ENCODE data around the gene FARS2.

- TF ChIP-seq CTCF (IDR thresholded peaks at IDR 0.05) = no peak
- TF ChIP-seq POLR2A (IDR thresholded peaks at IDR 0.05) = no peak
- TF ChIP-seq EP300 (IDR thresholded peaks at IDR 0.05; ENCODE audit: low read depth) = no peak
These were observed 326.3 kb downstream of the FARS2 start for GRCh38 chr6:5587648-5588047.

All from transverse colon (tissue), 3 donors.